Omental fat pad (tissue), 4 donors: ENCODE measurements around the gene TP53RK. TPM values are rescaled to one million over a fixed set of nuclear protein-coding genes. Genes with fewer than 3 reads are reported as not detected.

Experiments
- ATAC-seq: fragments of 150-250 bp; one replicate; pipeline ENCODE4 v1.9.1; 2016; ENCODE audit warnings: mild to moderate bottlenecking, moderate library complexity; ENCODE audit not compliant: low FRiP score
- DNase-seq: peaks from one replicate; pipeline ENCODE4 v3.0.0-alpha.2; 2019; ENCODE audit warnings: low spot score
- total RNA-seq, 4 donors: library from RNA; depleted of rRNA; stranded (reverse); fragments of >200 nt; gene quantifications; one replicate each; pipeline ENCODE4 v1.1.0, GENCODE V29; 2016
- TF ChIP-seq, protein P1 (sequence below), 3 donors: fragments of 450-650 bp; IDR thresholded peaks; one replicate each; pipeline ENCODE4 v1.5.1; 2016 to 2017; ENCODE audit warnings: antibody characterized with exemption in 3 of 3, mild to moderate bottlenecking in 3 of 3, moderate library complexity in 2 of 3

Gene TP53RK
- total RNA-seq, 4 donors from 2014 or later, result 14.2 to 26.2 (median 15.7) TPM

DNA sequence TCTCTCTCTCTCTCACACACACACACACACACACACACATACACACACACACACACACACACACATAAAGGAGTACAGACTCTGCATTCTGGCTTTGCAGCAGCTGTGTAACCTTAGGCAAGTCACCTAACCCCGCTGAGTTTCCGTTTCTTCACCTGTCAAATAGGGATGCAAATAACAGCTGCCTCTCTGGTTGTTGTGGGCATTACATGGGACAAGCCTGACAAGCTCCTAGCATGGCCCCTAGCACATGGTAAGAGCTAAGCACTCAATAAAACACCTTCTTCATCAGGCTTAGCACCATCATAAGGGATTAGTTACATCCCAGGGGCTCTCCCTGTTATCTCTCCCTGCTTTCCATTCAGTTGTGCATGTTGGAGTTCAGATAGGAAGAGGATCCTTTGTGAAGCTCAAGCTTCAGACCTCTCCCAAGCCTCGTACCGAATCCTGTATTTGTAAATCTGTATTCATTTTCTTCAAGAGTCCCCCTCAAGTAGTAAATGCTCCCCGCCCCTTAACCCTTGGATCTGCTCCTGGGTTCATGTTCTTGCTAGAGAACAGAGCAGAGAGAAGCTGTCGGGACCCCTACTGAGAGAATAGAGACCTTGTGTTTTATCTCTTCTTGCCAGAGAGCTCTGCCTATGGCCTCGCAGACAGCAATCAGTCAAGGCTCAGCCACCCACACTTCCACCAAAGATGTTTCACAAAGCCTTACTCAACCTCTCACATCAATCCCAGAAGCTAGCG lies 40.2 kb downstream of the TP53RK start:
- no peak for DNase-seq
- ATAC-seq, result no peak
- TF ChIP-seq, protein P1, sequence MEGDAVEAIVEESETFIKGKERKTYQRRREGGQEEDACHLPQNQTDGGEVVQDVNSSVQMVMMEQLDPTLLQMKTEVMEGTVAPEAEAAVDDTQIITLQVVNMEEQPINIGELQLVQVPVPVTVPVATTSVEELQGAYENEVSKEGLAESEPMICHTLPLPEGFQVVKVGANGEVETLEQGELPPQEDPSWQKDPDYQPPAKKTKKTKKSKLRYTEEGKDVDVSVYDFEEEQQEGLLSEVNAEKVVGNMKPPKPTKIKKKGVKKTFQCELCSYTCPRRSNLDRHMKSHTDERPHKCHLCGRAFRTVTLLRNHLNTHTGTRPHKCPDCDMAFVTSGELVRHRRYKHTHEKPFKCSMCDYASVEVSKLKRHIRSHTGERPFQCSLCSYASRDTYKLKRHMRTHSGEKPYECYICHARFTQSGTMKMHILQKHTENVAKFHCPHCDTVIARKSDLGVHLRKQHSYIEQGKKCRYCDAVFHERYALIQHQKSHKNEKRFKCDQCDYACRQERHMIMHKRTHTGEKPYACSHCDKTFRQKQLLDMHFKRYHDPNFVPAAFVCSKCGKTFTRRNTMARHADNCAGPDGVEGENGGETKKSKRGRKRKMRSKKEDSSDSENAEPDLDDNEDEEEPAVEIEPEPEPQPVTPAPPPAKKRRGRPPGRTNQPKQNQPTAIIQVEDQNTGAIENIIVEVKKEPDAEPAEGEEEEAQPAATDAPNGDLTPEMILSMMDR (IDR thresholded peaks at IDR 0.05), result no peak

DNA sequence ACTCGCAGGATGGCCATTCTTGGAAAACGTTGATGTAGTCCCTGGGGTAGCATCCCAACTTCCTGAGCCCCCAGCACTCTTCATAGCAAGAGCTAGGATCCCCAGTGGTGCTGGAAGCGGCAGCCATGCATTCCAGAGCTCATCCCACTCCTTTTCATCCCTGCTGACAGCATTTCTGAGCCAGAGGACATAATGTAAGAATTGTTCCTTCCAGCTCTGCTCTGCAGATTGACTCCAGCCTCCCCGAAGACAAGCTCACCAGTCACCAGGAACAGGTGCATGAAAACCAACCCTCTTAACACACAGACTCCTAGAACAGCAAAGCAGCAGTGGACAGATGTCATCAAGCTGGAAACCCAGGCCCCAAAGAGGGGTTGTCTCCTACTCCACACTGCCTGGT lies 41.8 kb downstream of the TP53RK start:
- DNase-seq, result no peak
- ATAC-seq, result no peak

DNA sequence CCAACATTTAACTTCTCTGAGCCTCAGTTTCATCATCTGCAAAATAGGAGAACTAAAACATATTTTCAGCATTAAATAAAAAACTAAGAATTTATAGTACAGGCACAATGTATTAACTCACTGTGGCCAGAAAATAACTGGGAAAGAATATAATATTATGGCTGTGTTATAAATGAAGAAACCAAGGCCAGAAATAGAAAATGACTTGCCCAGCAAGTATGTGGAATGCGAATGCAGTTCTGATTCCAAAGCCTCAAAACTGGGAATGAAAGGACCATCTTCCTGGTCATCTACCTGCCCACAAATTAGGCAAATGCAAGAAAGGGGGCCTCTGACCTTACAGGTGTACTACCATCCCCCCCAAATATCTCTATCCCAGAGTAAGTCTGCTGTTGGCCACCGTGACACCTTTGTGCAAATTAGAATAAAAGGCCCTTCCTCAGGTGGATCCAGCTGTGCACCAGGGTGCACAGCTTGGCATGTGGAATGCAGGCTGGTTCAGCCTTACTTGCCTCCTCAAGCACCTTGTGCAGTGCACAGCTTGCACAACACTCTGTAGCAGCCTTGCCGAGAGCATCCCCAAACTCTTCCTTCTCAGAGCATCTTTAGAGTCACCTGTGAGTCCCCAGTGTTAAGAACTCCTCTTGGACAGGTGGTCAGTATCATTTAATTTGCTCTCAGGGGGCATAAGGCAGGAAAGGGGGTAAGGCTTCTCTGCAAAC lies 42.4 kb downstream of the TP53RK start:
- TF ChIP-seq, protein P1 (IDR thresholded peaks at IDR 0.05), result no peak
- no peak for ATAC-seq
- no peak for DNase-seq

More for the DNA sequence above, 41.8 kb downstream of the TP53RK start:
- TF ChIP-seq, protein P1 (IDR thresholded peaks at IDR 0.05), result no peak

DNA sequence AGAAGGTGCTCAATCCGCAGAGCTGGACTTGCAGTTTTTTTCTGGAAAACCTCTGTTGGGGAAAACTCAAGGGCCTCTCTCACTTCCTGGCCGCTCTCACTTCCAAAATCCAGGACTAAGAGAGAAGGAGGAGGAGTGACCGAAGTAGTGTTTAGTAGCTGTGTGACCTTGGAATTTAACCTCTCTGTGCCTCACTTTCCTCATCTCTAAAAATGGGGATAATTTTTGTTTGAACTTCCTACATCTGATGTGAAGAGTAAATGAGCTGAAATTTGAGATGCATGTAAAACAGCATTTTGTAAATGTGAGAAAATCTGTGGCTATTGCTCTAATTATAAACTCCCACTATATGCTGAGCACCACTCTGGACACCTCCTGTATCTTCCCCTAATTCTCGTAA lies 43.1 kb downstream of the TP53RK start:
- ATAC-seq (no peak), DNase-seq (no peak)
- TF ChIP-seq, protein P1 (IDR thresholded peaks at IDR 0.05), result no peak

DNA sequence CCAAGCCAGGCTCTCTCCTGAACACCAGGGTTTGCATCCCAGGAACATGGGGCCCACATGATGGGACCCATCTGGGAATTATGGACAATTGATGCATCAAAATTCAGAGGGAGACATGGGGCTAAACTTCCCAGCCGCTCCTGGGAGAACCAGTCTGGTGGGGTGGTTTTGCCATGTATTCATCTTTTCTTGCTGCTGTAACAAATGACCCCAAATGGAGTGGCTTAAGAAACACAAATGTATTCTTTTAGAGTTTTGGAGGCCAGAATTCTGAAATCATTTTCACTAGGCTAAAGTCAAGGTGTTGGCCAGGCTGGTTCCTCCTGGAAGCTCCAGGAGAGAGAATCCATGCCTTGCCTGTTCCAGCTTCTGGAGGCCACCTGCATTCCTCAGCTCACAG lies 44.5 kb downstream of the TP53RK start:
- ATAC-seq, result no peak
- TF ChIP-seq, protein P1 (IDR thresholded peaks at IDR 0.05), result no peak

DNA sequence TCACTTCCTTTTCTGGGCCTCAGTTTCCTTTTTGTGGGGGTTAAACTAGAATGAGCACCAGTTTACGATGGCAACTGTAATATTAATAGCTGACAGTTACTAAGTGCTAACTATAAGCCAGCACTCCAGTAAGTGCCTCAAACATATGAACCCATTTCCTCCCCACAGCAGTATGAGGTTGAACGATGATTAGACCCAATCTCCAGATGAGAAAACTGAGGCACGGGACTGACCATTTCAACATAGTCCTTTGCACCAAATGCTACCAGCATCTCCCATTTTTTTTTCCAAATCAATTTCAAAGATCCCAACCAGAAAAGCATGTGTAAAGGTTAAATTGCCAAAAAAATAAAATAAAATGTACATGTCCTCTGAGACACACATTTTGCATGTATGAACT lies 45.1 kb downstream of the TP53RK start:
- no peak for DNase-seq
- TF ChIP-seq, protein P1 (IDR thresholded peaks at IDR 0.05), result no peak
- ATAC-seq, result no peak

More for the DNA sequence above, 44.5 kb downstream of the TP53RK start:
- DNase-seq, result no peak
